Stomach (tissue), 9 donors: ENCODE data around the gene PURB. TPM values are rescaled to one million over a fixed set of nuclear protein-coding genes. Genes with fewer than 3 reads are reported as not detected.
"Not testable (repeated sequence)": the region's sequence is repeated elsewhere in the genome, so short reads cannot be mapped to it uniquely, and the experiment has no call there.

ENCODE experiments used
- DNase-seq, 2 donors: peaks; one replicate each; pipeline versions ENCODE4 v3.0.0 to v3.0.0-alpha.2; 2013 to 2019
- H3K27ac ChIP-seq, 5 donors: fragments of 200-600 bp in 4 of 5; sonication (generic) in 4 of 5; one replicate each; pipeline ENCODE4 v1.5.1; 2013 to 2019; ENCODE audit warnings: mild to moderate bottlenecking in 1 of 5, moderate library complexity in 1 of 5
- H3K27me3 ChIP-seq, 3 donors: fragments of 200-600 bp; sonication (generic); one replicate each; pipeline ENCODE4 v1.5.1; 2017 to 2019; ENCODE audit warnings: mixed run types in 1 of 3
- H3K36me3 ChIP-seq, 4 donors: fragments of 200-600 bp; sonication (generic); 1 replicate in 3 of 4; 2 replicates in 1 of 4; pipeline ENCODE4 v1.5.1; 2016 to 2019
- H3K4me1 ChIP-seq, 4 donors: fragments of 200-600 bp; sonication (generic); one replicate each; pipeline ENCODE4 v1.5.1; 2016 to 2019
- H3K4me3 ChIP-seq, 4 donors: fragments of 200-600 bp; sonication (generic) in 3 of 4; one replicate each; pipeline ENCODE4 v1.5.1; 2016 to 2019; ENCODE audit warnings: mild to moderate bottlenecking in 1 of 4
- H3K9me3 ChIP-seq, 4 donors: fragments of 200-600 bp; sonication (generic); one replicate each; pipeline ENCODE4 v1.5.1; 2016 to 2019
- CTCF ChIP-seq, 7 experiments: fragments of 450-650 bp in 4 of 7; fragments of 200-600 bp in 3 of 7; sonication (generic) in 3 of 7; IDR thresholded peaks; one replicate each; pipeline ENCODE4 v1.5.1; 2016 to 2019; ENCODE audit warnings: antibody characterized with exemption in 7 of 7, control low read depth in 2 of 7, mild to moderate bottlenecking in 1 of 7
- EP300 ChIP-seq: sonication (generic); formaldehyde crosslinking; IDR thresholded peaks from one replicate; pipeline ENCODE4 v1.6.1; 2017; ENCODE audit warnings: antibody characterized with exemption
- POLR2A ChIP-seq, 4 donors: fragments of 450-650 bp; IDR thresholded peaks; one replicate each; pipeline ENCODE4 v1.6.1; 2016; ENCODE audit warnings: antibody characterized with exemption in 4 of 4, control low read depth in 2 of 4, mild to moderate bottlenecking in 1 of 4, moderate library complexity in 1 of 4
- POLR2AphosphoS5 ChIP-seq, 3 donors: sonication (generic); formaldehyde crosslinking; IDR thresholded peaks; one replicate each; pipeline ENCODE4 v1.6.1; 2016; ENCODE audit warnings: antibody characterized with exemption in 3 of 3
- WGBS, 5 donors: extraction: QIAGEN DNeasy Blood & Tissue Kit in 3 of 5; methylation state at CpG; one replicate each; pipeline versions ENCODE4 v1.1.5 to v1.1.7; 2013 to 2018; 5-methylcytosine and 5-hydroxymethylcytosine counted together
- intact Hi-C: fragments of 100-400 bp; cut with DNase I; formaldehyde crosslinking; loops from one replicate; pipeline ENCODE4 v1.15.1; 2023; ENCODE audit warnings: low total_unique reads
- polyA plus RNA-seq, 3 donors: library from polyadenylated mRNA; stranded (reverse); fragments of 200-250 nt; gene quantifications; one replicate each; pipeline ENCODE4 v1.2.3, GENCODE V29; 2013
- total RNA-seq, 5 donors: library from RNA; depleted of rRNA; stranded (reverse); fragments of >200 nt; gene quantifications; one replicate each; pipeline versions ENCODE4 v1.1.0 to v1.2.3, GENCODE V29; 2014 to 2016
- donor health status: healthy with polysubstance abuse.
- donor health status: Bipolar disorder and iron deficiency.
- donor health status: healthy.

PURB gene
- total and polyA plus RNA-seq, 8 donors: 4.7 to 58.7 (median 13.0) TPM

- Histone ChIP-seq H3K4me1 (peaks cover 13 to 65% (median 39%) of the 10 kb centered on the region in 4 donors), H3K9me3 (no peaks in the 10 kb centered on the region), H3K36me3 (peaks cover 5 to 23% (median 14%) of the 10 kb centered on the region in 4 donors), H3K4me3 (peak overlapping the region in 1 of 4 donors; percentile 60), H3K27ac (no peak overlapping the region), H3K27me3 (no peaks in the 10 kb centered on the region)
- DNase-seq: no peak
- intact Hi-C loops: no loop called here
- TF ChIP-seq POLR2A (IDR thresholded peaks at IDR 0.05) (no peak), CTCF (IDR thresholded peaks at IDR 0.05) (no peak), POLR2AphosphoS5 (IDR thresholded peaks at IDR 0.05) (no peak), EP300 (no peak)
Measured at GRCh38 chr7:44845451-44845850, 39.9 kb downstream of the PURB start.

- intact Hi-C loops, H3K9me3 ChIP-seq, H3K4me3 ChIP-seq, H3K27me3 ChIP-seq, H3K27ac ChIP-seq, DNase-seq: not testable (repeated sequence)
- Histone ChIP-seq H3K4me1 (peaks cover 4 to 57% (median 34%) of the 10 kb centered on the region in 4 donors), H3K36me3 (peaks cover 22 to 43% (median 34%) of the 10 kb centered on the region in 4 donors)
- WGBS, 5 donors: 93 to 97% (median 96%) methylated on average over 5 of the region's 5 CpGs
Measured at GRCh38 chr7:44843440-44843839, 41.9 kb downstream of the PURB start.

- H3K27ac ChIP-seq, intact Hi-C loops, H3K4me3 ChIP-seq, H3K9me3 ChIP-seq, DNase-seq, H3K27me3 ChIP-seq: not testable (repeated sequence)
- 85 to 92% (median 89%) methylated on average over 8 of the region's 8 CpGs for WGBS, 5 donors
- Histone ChIP-seq H3K4me1 (peaks cover 4 to 57% (median 34%) of the 10 kb centered on the region in 4 donors), H3K36me3 (peaks cover 22 to 51% (median 42%) of the 10 kb centered on the region in 4 donors)
Measured at GRCh38 chr7:44842675-44843074, 42.7 kb downstream of the PURB start.

GRCh38 chr7:44838751-44839150, 46.6 kb downstream of the PURB start:
- TF ChIP-seq POLR2AphosphoS5 (IDR thresholded peaks at IDR 0.05) (no peak), EP300 (no peak), POLR2A (IDR thresholded peaks at IDR 0.05) (no peak), CTCF (IDR thresholded peaks at IDR 0.05) (no peak)
- no peak for DNase-seq
- Histone ChIP-seq H3K27ac (no peak overlapping the region), H3K4me3 (no peak overlapping the region), H3K4me1 (peaks cover 0 to 24% (median 14%) of the 10 kb centered on the region in 4 donors), H3K9me3 (no peaks in the 10 kb centered on the region), H3K36me3 (peaks cover 33 to 89% (median 77%) of the 10 kb centered on the region in 4 donors), H3K27me3 (no peaks in the 10 kb centered on the region)
- intact Hi-C loops: no loop called here
- 69 to 83% (median 77%) methylated on average over 2 of the region's 2 CpGs for WGBS, 5 donors

GRCh38 chr7:44827567-44827966, 57.8 kb downstream of the PURB start:
- TF ChIP-seq POLR2AphosphoS5 (IDR thresholded peaks at IDR 0.05) (no peak), POLR2A (IDR thresholded peaks at IDR 0.05) (no peak), EP300 (no peak), CTCF (IDR thresholded peaks at IDR 0.05) (no peak)
- H3K36me3 ChIP-seq: peaks cover 13 to 71% (median 70%) of the 10 kb centered on the region in 4 donors
- no peaks in the 10 kb centered on the region for H3K4me1 ChIP-seq
- H3K9me3 ChIP-seq: no peaks in the 10 kb centered on the region
- H3K27me3 ChIP-seq: no peaks in the 10 kb centered on the region
- 80 to 90% (median 82%) methylated on average over 3 of the region's 3 CpGs for WGBS, 5 donors
- intact Hi-C loops: no loop called here
- no peak overlapping the region for H3K4me3 ChIP-seq
- no peak overlapping the region for H3K27ac ChIP-seq
- DNase-seq: no peak

Other genes starting within 250 kb of the PURB start
- 100 to 1,000 TPM in 1 of 5 donors, 10 to 100 TPM in 4; 14.5 to 108 (median 45.1) TPM for gene ZMIZ2, start 136.7 kb downstream of the PURB start, total RNA-seq
- 10 to 100 TPM; 18.0 to 32.3 (median 26.8) TPM for gene ZMIZ2, start 136.7 kb downstream of the PURB start, polyA plus RNA-seq
- 1,000 to 10,000 TPM in 1 of 5 donors, 100 to 1,000 TPM in 4; 218 to 1,275 (median 564) TPM for gene PPIA, start 88.8 kb downstream of the PURB start, total RNA-seq
- 1,000 to 10,000 TPM; 2,273 to 3,648 (median 2,820) TPM for gene PPIA, start 88.8 kb downstream of the PURB start, polyA plus RNA-seq
- 100 to 1,000 TPM in 3 of 5 donors, 10 to 100 TPM in 2; 32.4 to 194 (median 139) TPM for gene H2AZ2, start 37.4 kb downstream of the PURB start, total RNA-seq
- 100 to 1,000 TPM in 1 of 3 donors, 10 to 100 TPM in 2; 85.7 to 111 (median 98.0) TPM for gene H2AZ2, start 37.4 kb downstream of the PURB start, polyA plus RNA-seq
- gene MYO1G, start 93.5 kb upstream of the PURB start, total RNA-seq: 10 to 100 TPM in 1 of 5 donors, 1 to 10 TPM in 4; 1.7 to 16.7 (median 4.0) TPM
- 1 to 10 TPM; 2.0 to 3.4 (median 3.2) TPM for gene MYO1G, start 93.5 kb upstream of the PURB start, polyA plus RNA-seq
- gene CCM2, start 114.7 kb upstream of the PURB start, total RNA-seq: 10 to 100 TPM in 4 of 5 donors, 1 to 10 TPM in 1; 1.8 to 31.7 (median 17.2) TPM
- gene CCM2, start 114.7 kb upstream of the PURB start, polyA plus RNA-seq: 10 to 100 TPM; 33.1 to 39.0 (median 38.7) TPM
- gene NACAD, start 203.4 kb upstream of the PURB start, total RNA-seq: 10 to 100 TPM in 1 of 5 donors, 1 to 10 TPM in 2, under 1 TPM in 2; 0.29 to 24.1 (median 3.0) TPM
- gene NACAD, start 203.4 kb upstream of the PURB start, polyA plus RNA-seq: 1 to 10 TPM in 1 of 3 donors, under 1 TPM in 2; 0.76 to 1.2 (median 0.98) TPM
- 100 to 1,000 TPM in 2 of 5 donors, 10 to 100 TPM in 3; 40.8 to 219 (median 79.5) TPM for gene TBRG4, start 226.2 kb upstream of the PURB start, total RNA-seq
- 10 to 100 TPM; 31.2 to 45.2 (median 32.2) TPM for gene TBRG4, start 226.2 kb upstream of the PURB start, polyA plus RNA-seq